CD4-positive, alpha-beta T cell treated with Interleukin-2 at 100 ng/mL for 4 hours (primary cell): ENCODE results near the gene SLC39A11.

Experiments used
- DNase-seq: peaks from one replicate; pipeline ENCODE4 v3.0.0-alpha.2; 2020; ENCODE audit warnings: low spot score

Gene SLC39A11

DNA sequence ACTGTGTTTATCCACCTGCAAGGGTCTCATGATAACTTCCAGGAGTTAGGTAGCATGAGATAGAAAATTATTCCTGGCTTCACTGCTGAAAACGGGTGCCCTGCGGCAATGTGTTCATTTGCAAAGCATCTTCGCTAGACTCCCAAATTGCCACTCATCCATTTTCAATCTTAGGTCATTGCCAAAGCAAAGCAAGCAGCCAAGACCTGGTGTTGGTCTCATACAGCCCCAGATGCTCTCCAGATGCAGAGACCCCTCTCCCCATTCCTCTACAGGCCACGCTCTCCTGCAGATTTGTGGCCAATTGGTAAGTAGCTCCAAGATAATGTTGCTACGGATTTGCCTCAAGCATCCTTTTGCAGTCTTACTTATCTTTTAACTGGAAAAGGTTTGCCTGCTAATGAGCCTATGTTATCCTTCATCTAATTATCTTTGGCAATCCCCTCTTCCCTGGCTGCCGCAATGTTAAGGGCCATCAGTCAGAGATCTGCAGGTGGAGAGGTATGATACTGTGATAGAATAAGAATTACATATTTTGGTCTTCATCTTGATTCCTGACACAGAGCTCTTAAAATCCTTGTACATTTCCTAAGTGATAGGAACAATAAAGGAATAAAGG is 222.0 kb downstream of the SLC39A11 start:
- DNase-seq = no peak

DNA sequence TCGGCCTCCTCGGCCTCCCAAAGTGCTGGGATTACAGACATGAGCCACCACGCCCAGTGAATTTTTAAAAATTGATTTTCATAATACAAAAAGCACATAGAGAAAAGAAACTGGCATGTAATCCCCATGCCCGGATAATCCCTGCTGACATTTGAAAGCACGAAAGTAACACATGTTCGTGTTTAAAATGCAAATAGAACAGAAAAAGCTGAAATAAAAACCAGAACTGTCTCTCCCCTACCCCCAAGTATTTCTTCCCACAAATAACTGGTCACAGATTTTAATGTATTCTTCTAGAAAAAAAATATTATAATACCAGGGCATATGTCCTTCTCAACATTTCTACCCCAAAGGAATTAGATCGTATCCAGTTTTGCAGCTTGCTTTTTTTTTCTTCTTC is 222.9 kb downstream of the SLC39A11 start:
- no peak for DNase-seq

DNA sequence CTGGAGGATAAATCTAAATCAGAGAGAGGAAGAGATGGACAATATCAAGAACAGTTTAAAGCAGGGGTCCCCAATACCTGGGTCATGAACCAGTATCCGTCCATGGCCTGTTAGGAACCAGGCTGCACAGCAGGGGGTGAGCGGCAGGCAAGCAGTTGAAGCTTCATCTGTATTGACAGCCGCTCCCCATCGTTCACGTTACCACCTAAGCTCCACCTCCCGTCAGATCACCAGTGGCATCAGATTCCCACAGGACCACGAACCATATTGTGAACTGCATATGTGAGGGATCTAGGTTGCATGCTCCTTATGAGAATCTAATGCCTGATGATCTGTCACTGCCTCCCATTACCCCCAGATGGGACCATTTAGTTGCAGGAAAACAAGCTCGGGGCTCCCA is 226.5 kb downstream of the SLC39A11 start:
- DNase-seq = no peak

GRCh38 chr17:72863526-72864211 is 228.8 kb downstream of the SLC39A11 start:
- DNase-seq = no peak

GRCh38 chr17:72862276-72862999 is 230.1 kb downstream of the SLC39A11 start:
- DNase-seq = no peak

DNA sequence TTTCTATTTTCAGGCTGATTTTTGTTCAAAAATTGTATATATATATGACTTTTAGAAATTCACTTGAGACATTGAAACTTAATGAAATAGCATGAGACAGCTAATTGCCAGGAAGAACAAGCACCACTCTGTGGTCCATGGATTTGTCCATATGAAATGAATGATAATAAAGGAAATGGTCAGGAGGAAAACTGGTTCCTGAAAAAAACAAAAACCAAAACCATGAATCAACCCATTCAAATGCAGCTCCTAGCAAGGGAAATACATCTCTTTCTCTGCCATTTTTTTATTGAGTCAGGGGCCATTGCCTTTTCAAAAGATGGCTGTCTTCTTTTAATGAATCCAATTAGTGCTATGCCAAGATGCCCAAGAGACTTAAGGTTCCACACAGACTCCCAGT is 230.7 kb downstream of the SLC39A11 start:
- DNase-seq = no peak

DNA sequence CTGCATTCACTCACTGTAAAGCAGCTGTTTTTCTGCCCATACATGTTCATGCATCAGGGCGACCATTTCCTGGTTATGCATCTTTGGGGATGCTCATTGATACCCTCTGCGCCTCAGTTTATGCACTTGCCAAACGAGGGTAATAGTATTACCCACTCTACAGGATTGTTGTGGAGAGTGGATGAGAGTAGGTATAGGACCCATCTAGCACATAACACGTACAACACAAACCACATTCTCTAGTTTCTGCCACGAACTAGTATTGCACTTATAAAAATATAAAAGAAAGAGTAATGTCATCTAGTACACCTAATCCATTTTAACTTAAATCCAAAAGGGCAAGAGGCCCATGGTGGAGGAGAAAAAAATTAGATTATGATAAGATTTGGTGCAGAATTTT is 231.7 kb downstream of the SLC39A11 start:
- DNase-seq = no peak

DNA sequence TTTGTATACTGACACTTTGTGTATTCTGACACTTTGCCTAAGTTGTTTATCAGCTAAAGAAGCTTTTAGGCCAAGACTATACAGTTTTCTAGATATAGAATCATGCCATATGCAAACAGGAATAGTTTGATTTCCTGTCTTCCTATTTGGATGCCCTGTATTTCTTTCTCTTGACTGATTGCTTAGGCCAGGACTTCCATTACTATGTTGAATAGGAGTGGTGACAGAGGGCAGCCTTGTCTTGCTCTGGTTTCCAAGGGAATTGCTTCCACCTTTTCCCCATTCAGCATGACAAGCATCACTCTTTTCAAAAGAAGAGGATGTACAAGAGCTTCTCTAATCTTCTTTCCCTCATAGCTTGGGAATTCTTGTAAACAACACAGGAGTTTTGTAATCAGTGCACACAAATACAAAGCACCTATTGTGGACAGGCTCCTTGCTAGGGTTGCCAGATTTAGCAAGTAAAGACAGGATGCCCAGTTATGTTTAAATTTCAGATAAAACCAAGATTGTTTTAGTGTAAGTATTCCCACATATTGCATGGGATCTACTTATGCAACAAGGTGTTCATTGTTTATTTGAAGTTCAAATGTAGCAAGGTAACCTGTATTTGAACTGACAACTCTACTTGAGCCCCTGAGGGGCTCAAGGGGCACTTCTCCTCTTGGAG is 233.5 kb downstream of the SLC39A11 start:
- DNase-seq = no peak

GRCh38 chr17:72853440-72854415 is 238.8 kb downstream of the SLC39A11 start:
- DNase-seq = no peak

- no peak for DNase-seq
These were observed 240.1 kb downstream of the SLC39A11 start for GRCh38 chr17:72852277-72852938.

GRCh38 chr17:72850410-72851118 is 241.9 kb downstream of the SLC39A11 start:
- no peak for DNase-seq

DNA sequence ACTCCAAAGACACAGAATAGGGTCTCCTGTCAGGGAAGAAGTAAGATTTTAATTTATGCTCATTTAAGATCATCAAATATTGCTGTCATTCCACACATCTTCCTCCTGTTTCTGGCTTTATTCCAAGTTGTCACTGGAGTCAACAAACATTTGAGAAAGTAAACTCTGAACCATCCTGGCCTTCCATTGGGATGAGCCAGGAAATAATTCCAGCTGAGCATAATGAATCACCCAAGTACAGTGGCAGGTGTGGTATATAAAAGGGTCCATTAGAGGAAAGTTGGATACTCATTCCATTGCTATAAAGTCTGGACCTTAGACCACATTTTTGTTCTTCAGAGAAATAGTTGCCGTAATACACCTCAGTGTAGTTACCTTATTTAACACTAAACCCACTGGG is 246.1 kb downstream of the SLC39A11 start:
- DNase-seq = no peak

- no peak for DNase-seq
These were observed 248.9 kb downstream of the SLC39A11 start for GRCh38 chr17:72843591-72843990.

- no peak for DNase-seq
These were observed 252.5 kb downstream of the SLC39A11 start for GRCh38 chr17:72840019-72840418.

DNA sequence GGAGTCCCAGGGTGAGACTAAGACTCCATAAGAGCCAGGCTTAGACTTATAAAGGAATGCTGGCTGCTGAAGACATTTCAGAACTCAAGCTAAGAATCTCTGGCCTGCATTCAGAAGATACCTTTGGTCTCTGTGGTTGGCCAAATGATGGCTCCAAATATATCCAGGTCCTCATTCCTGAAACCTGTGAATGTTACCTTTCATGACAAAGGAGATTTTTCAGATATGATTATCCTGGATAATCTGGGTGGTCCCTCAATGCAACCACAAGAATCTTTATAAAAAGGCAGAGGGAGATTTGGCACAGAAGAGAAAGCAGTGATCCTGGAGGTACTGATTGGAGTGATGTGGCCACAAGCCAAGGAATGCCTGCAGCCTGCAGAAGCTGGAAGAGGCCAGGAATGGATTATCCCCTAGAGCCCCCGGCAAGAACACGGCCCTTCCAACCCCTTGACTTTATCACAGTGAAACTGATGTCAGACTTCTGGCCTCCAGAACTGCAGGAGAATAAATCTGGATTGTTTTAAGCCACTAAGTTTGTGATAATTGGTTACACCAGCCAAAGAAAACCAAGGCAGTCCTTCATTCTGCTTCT is 253.3 kb downstream of the SLC39A11 start:
- DNase-seq = no peak

- DNase-seq = no peak
These were observed 253.9 kb downstream of the SLC39A11 start for GRCh38 chr17:72838581-72838980.

- no peak for DNase-seq
These were observed 254.4 kb downstream of the SLC39A11 start for GRCh38 chr17:72838068-72838467.

- DNase-seq = no peak
These were observed 255.2 kb downstream of the SLC39A11 start for GRCh38 chr17:72837335-72837734.

DNA sequence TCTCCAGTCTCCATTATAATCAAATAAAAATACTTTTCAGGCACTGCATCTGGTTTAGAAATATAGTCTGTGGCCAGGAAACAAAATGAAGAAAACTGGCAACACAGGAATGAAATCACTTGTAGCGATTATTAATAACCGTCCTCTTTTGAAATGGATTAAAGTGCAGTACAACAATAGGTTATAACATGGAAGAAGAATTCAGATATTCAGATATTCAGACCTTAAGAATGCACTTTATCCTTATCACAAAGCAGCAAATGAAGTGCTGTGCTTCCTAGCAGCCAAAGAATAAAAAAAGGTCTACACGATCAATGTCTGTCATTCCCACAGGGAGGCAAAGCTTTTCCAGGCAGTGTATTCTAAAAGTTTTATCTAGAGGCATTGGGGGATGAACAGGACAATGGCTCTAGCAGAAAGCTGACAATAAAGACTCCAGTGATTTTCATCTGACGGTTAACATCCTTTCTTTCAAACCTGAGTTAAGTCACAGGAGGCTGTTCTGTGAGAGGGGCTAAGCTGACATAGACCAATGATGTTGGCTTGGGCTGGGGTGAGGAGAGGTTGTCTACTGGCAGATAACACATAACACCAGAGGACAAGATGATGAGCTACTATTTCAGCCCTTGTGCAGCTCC is 259.2 kb downstream of the SLC39A11 start:
- DNase-seq = no peak
